ENCODE results near the gene ALG9.

ALG9 gene

DNA sequence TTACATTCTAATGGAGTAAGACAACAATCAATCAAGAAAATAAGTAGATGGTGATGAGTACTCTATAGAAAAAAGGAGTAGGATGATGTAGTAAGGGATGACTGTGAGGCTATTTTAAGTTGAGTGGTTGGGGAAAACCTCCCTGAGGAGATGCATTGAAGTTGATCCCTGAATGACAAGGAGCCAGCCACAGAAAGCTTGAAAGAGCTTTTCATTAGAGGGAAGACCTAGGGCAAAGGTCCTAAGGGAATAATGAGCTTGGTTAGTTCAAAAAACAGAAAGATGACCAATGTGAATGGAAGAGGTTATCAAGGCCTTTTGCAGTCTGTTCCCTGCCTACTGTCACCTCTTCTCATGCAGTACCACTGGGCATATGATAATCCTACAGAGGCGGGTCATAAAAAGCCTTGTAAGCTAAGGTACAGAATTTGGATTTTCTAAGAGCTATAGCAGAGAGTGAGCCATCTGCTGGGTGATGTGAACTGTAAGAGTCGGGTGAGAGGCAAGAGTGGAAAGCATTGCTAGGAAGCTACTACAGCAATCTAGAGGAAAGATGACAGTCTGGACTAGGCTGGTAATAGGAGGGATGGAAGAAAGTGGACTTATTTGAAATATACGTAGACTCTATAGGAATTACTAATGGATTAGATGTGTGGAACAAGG, 108.3 kb downstream of the ALG9 start:
- DNase-seq, result no peak

DNA sequence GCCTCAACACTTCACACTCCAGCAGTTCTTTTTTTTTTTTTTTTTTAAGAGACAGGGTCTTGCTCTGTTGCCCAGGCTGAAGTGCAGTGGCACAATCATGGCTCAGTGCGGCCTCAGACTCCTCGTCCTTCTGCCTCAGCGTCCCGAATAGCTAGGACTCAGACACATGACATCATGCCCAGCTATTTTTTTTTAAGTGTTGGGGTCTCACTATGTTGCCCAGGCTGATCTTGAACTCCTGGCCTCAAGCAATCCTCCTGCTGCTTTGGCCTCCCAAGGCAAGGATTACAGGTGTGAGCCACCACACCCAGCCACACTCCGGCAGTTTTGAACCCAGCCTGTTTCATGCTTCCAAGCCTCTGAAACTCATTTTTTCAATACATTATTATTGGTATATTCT, 108.9 kb downstream of the ALG9 start:
- DNase-seq, result no peak

DNA sequence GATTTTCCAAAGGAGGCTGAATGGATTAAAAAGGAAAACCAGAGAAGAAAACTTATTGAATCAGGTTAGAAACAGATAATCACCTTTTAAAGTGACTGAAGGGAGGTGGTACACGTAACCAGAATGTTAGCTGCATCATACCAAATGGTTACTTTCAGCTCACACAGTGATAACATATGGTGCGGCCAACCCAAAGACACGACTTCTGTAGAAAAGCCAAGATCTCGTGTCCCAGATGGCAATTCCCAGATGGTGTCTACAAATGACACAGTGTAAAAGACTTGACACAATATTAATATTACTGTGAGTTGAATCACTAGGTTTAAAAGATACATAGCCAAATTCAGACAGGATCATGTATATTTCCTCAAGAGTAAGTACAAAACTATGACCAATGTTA, 110.3 kb downstream of the ALG9 start:
- no peak for DNase-seq

DNA sequence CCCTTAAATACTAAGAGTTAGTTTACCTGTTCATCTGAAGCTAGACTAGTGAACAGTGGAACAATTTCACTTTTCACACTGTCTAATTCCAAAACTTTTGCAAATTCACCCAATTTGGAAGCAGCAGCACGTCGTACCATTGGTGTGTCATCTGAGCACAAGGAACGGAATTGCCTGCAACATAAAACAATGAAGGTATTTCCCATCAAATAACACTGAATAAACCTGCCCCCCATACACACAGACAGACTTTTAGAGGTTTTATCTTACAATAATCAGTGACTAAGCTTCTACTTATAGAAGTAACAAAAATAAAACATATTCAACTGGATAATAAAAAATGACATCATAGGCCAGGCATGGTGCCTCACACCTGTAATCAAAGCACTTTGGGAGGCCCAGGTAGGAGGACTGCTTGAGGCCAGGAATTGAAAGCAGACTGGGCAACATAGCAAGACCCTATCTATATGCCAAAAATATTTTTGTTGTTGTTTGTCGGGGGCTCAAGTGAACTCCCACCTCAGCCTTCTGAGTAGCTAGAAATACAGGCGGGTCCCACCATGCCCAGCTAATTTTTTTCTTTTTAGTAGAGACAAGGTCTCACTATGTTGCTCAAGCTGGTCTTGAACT, 111.5 kb downstream of the ALG9 start:
- DNase-seq, result no peak

DNA sequence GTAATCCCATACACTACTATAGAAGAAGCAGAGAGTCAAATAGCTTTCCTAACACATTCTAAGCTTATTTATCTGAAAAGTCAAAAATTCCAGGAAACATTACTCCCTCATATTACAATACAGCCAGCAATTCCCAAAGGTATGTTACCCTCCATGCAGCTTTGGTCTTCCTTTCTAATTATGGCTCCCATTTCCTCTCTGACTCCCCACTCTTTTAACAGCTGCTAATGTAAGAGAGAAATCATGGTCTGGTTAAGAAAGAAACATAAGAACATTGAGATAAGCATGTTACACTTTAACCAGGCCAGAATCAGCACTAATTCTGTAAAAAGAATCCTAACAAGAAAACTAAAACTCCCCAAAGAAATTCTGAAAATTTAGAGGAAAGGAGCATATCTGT, 112.0 kb downstream of the ALG9 start:
- no peak for DNase-seq

DNA sequence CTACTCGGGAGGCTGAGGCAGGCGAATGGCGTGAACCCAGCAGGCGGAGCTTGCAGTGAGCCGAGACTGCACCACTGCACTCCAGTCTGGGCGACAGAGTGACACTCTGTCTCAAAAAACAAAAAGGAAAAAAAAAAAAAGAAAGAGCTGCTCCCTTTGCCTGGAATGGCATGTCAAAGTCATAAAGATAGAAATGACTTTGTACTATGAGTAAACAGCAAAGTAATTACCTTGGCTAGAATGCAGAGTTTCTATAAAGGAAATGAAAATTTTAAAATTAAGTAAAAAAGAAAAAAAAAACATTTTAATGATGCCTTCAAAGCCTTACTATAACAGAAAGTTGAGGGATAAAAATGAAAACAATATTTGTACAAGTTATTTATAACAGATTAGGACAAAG, 115.3 kb downstream of the ALG9 start:
- DNase-seq, result no peak

DNA sequence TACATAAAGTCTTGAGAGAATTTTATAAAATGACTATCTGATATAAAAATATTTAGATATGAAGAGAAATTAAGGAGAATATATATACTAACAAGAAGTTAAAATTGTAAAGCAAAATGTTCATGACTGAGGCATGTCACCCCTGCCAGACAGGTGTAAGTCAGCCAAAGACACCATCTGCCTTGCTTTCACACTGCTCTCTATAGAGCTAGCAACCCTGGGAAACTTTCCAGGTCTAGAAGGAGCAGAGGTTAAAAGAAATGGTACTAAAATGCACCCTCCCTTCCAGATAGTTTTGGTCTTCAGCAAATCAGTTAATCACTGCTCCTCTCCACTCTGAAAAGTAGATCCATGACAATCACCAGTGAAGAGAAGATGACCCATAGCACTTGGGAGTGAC, 121.7 kb downstream of the ALG9 start:
- DNase-seq, result no peak

DNA sequence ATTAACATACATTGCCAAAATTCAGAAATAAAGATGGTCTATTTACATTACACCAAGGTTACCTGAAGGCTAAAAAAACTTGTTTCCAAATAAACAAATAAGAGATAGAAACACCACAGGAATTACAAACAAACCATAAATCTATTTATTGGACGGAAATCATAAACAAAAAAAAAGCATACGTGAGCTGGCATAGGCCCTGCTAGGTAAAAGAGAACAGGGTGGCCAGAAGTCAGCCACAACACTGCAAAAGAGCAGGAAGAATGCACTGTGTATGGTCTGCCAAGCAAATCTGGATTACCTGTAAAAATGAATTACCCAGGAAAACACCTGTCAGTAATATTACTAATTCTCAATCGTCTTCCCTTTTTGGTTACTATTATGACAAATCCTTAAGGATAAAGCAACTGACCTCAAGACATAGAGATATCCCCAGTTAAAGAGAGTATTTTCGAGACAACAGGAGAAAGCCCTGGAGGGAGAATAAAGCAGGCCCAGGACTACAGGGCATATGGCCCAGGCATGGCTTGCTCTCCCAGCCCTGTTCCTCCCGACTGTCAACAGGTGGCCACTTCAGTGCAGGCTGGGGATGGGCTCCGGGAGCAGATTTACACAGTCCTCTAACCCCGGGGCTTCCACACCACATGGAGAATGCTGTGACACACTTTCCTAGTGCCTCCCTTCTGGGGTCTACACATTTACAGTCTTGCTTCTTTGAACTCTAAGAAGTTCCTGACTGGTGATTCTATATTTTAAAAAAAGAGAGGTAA, 123.2 kb downstream of the ALG9 start:
- DNase-seq, result no peak

DNA sequence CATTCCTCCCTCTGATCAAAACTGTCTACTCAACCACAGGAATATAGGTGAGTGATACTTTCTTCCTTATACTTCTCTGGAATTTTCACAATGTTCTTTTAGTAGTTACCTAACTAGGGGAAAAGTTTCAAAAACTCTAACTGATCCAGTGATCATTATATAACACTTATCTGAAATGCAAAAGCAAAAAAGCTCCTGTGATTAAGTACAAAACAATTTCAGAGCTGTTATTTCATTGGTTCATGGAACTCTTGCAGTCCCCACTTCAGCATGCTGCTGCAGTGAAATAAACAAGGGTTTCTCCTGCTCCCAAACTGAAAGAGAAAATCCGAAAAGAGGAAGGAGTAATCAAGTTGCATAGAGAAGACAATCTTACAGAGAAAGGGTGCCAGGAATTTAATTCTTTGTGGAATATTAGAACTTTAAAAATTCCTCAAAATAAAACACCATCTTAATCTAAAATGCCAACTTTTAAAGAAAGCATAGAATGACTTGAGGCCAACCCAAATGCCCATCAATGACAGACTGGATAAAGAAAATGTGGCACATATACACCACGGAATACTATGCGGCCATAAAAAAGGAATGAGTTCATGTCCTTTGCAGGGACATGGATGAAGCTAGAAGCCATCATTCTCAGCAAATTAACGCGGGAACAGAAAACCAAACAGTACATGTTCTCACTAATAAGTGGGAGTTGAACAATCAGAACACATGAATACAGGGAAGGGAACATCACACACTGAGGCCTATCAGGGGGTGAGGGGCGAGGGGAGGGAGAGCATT, 125.5 kb downstream of the ALG9 start:
- DNase-seq, result no peak

DNA sequence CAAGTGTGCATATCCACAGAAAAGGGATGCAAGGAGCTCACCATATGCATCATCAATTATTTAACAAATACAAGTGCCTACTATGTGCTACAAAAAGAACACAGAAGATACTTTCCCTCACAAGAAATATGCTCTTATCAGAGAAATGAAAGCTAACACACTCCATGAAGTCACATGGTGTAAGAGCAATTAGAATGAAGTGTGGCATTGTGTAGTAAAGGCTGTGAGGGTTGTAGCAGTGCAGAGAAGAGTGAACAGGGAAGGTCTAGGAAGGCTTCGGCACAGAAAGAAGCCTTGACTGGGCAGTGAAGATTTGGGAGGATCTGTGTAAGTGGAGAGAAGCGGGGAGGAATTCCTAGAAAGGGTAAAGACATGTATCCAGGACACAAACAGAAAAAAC, 127.7 kb downstream of the ALG9 start:
- DNase-seq, result no peak

DNA sequence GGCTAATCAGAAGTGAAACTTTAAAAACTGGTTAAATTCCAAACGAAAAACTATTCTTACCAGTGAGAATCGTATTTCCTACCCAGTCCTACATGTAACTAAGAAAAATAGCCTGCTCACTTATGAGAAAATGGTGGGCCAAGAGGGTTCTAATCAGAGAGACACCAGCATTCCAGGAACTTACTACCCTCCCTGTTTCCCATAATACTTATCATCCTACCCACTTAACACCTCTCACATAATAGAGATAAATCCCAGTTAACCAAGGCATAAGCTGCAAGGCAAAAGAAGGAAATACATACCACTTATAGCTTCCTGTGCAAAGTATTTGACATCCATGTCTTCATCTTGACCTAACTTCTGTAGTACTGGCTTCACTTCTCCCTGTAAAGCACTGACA, 129.6 kb downstream of the ALG9 start:
- DNase-seq, result no peak

DNA sequence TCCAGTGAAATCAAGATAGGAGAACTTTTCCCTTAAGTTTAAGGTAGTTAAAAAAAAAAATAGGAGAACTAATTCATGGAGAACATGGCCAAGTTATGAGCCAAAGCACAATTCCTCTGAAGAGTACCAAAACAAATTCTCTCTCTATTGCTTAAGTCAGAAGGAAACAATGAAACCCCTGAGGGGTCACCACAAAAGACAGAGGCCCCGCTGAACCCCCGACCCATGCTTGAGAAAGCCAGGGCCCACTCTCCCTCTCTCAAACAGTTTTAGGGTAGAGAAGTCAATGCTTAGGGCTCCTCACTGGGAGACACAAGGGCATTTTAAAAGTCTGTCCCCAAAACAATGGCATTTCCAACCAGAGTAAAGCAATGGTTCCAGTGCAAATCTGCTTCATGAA, 132.1 kb downstream of the ALG9 start:
- no peak for DNase-seq

DNA sequence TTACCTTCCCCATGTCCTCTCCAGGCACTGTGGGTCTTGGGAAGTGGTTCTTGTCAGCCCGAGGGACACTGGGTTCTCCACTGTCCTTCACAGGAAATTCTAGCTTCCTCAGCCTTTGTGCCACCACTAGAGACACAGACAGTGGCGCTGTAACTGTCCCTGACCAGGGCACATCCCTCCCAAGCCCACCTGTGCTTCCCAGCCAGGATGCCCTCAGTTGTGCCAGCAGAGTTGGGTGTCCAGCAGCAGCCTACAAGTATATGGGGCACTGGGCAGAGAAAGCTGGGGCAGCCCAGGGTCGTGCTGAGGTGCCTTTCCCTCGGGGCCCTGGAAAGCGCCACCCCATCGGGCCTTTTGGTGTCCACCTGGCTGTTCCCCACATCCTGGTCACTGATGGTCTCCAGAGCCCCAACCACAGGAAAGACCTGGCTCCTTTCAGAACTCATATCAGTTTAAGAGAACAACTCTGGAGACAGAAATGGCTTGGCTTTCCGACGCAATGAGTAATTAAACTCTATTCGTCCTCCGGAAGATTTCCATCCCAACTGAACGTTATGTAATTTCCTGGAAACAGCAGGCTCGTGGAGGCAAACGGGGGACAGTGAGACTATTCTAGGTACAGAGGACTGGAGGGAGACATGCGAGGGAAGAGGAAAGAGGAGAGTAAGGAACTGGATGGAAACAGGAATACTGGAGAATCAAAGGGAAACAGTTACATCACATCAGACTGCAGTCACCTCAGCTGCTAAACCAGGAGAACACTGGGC, 133.8 kb downstream of the ALG9 start:
- DNase-seq, result no peak

DNA sequence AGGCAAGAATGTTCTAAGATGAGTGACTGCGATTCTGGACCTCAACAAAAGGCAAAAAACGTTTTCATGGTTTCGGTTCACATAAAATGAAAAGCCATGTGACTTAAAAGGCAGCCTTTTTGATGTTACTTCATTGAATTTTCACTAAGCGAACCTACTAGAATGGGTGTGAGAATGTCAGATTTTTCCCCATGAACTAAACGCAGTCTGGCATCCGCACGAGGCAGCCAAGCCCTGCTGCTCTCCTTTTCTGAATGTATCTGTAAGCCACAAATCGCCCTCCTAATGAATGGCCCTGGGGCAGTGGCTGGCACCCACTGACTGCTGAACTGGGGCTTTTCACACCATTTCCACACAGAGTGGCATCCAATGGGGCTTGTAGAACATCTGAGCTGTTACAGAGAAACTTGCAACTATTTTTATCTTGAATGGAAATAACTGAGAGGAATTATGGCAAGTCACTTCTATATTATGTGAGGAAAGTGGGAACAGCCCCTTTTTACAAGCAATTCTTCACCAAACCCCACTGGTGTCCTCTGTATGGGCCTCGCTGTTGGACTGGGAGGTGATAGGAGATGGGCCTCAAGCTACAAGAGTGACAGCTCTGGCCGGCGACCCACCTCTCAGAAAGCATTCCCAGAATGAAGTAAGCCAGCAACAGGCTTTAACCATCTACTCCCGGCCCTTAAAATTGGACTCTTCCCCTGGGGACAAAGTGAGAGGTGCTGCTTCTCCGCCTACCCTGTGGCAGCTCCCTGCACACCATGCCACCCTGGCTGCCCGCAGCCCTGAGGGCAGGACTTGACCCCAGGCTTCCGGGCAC, 134.5 kb downstream of the ALG9 start:
- no peak for DNase-seq

Measured in AML-193 (cell line).